Activated CD4-positive, CD25-positive, alpha-beta regulatory T cell treated with anti-CD3 and anti-CD28 coated beads, Interleukin-2, amount 50 U/mL, for 16 hours (primary cell): Measurements from ENCODE around the gene HSD17B13.
"Not testable (repeated sequence)": the region's sequence is repeated elsewhere in the genome, so short reads cannot be mapped to it uniquely, and the experiment has no call there.

Experiments
- DNase-seq: peaks from one replicate; pipeline ENCODE4 v3.0.0-alpha.2; 2020; ENCODE audit warnings: low read depth, low spot score

The HSD17B13 gene

GRCh38 chr4:87316961-87317360, 5.7 kb downstream of the HSD17B13 start:
- no peak for DNase-seq

- not testable (repeated sequence) for DNase-seq
Observed at GRCh38 chr4:87315000-87315399, 7.7 kb downstream of the HSD17B13 start.

- DNase-seq, result no peak
Observed at GRCh38 chr4:87313756-87314155, 8.9 kb downstream of the HSD17B13 start.

GRCh38 chr4:87311684-87312083, 11.0 kb downstream of the HSD17B13 start:
- DNase-seq, result no peak

GRCh38 chr4:87310691-87311335, 11.9 kb downstream of the HSD17B13 start:
- DNase-seq, result no peak

GRCh38 chr4:87309625-87310024, 13.1 kb downstream of the HSD17B13 start:
- no peak for DNase-seq

GRCh38 chr4:87306056-87306455, 16.6 kb downstream of the HSD17B13 start:
- no peak for DNase-seq

GRCh38 chr4:87305562-87305961, 17.1 kb downstream of the HSD17B13 start:
- no peak for DNase-seq

GRCh38 chr4:87304745-87305432, 17.8 kb downstream of the HSD17B13 start:
- DNase-seq, result no peak

GRCh38 chr4:87299898-87300297, 22.8 kb downstream of the HSD17B13 start:
- no peak for DNase-seq

- no peak for DNase-seq
Observed at GRCh38 chr4:87298362-87298761, 24.3 kb downstream of the HSD17B13 start.

GRCh38 chr4:87294911-87295310, 27.8 kb downstream of the HSD17B13 start:
- not testable (repeated sequence) for DNase-seq

- DNase-seq, result not testable (repeated sequence)
Observed at GRCh38 chr4:87293889-87294288, 28.8 kb downstream of the HSD17B13 start.

- DNase-seq, result no peak
Observed at GRCh38 chr4:87286970-87287369, 35.7 kb downstream of the HSD17B13 start.

GRCh38 chr4:87284268-87284667, 38.4 kb downstream of the HSD17B13 start:
- DNase-seq, result not testable (repeated sequence)

GRCh38 chr4:87283151-87283550, 39.5 kb downstream of the HSD17B13 start:
- no peak for DNase-seq

- no peak for DNase-seq
Observed at GRCh38 chr4:87281603-87282002, 41.1 kb downstream of the HSD17B13 start.

GRCh38 chr4:87278335-87278794, 44.3 kb downstream of the HSD17B13 start:
- no peak for DNase-seq

GRCh38 chr4:87275311-87275710, 47.4 kb downstream of the HSD17B13 start:
- DNase-seq, result no peak

GRCh38 chr4:87274803-87275202, 47.9 kb downstream of the HSD17B13 start:
- DNase-seq, result no peak

GRCh38 chr4:87274327-87274726, 48.4 kb downstream of the HSD17B13 start:
- DNase-seq, result no peak

GRCh38 chr4:87270825-87271224, 51.9 kb downstream of the HSD17B13 start:
- no peak for DNase-seq

GRCh38 chr4:87270144-87270543, 52.5 kb downstream of the HSD17B13 start:
- DNase-seq, result no peak
